Measurements from ENCODE around the gene LPAR2. TPM values are rescaled to one million over a fixed set of nuclear protein-coding genes. Genes with fewer than 3 reads are reported as not detected.
"Not testable (repeated sequence)": the region's sequence is repeated elsewhere in the genome, so short reads cannot be mapped to it uniquely, and the experiment has no call there.

The LPAR2 gene
- total RNA-seq, 1 donor from 2014 or later, result 0.51 TPM

DNA sequence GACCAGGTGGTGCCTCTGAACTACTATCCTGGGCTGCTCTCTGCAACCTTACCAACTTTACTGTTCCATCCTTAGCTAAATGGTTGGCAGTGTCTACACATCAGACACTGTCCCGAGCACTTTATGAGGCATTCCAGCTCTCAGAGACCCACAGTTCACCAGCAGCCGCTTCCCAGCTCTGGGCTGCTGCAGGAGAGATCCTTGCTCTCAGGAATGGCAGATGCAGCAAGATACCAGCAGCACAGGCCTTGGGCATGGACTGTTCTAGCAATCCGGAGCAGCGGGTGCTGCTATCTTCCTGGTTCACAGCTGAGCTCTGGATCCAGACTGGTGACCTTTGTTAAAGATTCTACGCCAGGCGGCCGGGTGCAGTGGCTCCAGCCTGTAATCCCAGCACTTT lies 3.3 kb upstream of the LPAR2 start:
- DNase-seq (ENCODE audit: low read depth in 2 of 2), result no peak

DNA sequence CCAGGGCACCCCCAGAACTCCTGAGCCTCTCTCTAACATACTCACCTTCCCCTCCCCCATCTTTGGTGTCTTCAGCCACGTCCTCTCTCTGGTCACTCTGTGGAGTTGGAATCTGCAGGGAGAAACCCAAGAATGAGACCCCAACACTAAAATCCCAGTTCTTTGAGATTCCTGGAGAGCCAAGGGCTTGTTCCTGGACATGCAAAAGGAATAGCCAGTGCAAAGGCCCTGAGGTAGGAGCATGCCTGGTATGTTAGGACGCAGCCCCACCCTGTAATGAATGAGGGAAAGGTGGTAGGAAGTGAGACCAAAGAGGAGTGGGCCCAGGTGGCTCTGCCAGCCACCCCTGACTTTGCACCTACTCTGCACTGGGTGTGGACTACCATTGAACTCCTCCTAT lies 2.4 kb upstream of the LPAR2 start:
- no peak for DNase-seq (ENCODE audit: low read depth in 2 of 2)

DNA sequence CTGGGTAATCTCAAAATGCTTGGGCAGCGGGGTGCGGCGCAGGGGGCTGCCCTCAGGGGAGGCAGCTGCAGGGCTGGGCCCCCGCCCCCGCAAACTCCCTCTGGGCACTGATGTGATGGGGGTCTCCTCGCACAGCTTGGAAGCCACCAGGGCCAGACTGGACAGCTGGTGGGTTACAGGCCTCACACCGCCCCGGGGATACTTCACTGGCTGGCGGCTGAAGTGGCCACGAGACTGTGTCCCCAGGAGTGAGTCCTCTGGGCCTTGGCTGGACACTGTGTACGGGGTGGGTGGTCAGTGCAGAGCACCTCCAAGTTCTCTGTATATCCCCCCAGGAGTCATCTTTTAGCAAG lies 2.0 kb upstream of the LPAR2 start:
- no peak for DNase-seq (ENCODE audit: low read depth in 2 of 2)

DNA sequence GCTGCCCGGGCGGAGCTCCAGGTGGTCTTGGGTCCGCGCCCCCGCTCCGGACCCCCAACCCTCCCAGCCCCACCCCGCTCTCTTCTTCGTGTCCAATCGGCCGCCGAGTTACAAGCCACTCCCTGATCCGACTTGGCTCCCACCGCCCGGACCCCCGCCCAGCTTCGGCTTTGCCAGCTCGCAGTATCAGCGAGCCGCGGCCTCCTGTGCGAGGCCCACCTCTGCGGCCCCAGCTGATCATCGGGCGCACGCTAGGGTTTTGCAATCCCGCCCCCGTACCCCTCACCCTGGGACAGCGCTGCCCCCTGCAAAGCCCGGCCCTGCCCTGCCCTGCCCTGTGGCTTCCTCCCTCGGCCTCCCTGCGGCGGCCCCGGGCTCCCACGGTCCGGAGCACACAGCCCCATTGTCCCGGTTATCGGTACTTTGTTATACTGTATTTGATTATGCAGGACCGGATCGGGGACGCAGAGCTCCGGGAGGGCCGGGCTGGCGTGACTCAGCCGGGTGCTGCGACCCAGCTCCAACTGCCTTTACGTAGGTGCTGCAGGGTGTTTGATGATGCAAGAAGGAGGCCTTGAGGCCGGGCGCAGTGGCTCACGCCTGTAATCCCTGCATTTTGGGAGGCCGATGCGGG lies 598 bp upstream of the LPAR2 start:
- DNase-seq (ENCODE audit: low read depth in 2 of 2), result no peak

DNA sequence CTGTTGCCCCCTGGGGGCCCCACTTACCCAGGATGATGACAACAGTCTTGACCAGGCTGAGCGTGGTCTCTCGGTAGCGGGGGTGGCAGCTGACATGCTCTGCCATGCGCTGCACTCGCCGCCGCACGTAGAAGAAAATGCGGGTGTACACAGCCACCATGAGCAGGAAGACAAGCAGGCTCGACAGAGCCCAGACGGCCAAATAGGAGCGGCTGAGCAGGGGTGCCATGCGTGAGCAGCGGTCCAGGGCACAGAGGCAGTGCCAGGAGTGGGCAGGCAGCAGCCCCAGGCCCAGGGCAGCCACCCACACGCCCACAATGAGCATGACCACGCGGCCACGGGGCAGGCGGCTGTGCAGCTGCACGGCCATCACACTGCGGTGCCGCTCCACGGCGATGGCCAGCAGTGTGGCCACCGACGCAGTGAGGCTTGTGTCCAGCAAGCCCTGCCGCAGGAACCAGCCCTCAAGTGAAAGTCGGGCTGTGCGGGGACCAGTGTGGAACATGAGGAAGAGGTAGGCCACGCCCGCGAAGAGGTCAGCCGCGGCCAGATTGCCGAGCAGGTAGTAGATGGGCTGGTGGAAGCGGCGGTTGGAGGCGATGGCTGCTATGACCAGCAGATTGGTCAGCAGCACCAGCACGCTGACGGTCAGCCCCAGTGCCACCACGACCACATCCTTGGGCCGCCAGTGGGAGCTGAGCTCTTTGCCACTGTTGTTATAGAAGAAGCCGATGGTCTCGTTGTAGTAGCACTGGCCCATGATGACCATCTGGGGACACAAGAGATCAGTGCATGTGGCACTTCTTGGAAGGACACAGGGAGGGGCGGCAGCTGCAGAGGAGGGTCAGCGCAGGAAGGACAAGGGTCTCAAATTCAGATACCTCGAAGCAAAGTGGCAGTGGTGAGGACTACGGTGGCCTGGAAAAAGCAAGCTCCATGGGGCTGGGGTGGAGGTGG lies 1.2 kb downstream of the LPAR2 start:
- DNase-seq (ENCODE audit: low read depth in 2 of 2), result no peak

DNA sequence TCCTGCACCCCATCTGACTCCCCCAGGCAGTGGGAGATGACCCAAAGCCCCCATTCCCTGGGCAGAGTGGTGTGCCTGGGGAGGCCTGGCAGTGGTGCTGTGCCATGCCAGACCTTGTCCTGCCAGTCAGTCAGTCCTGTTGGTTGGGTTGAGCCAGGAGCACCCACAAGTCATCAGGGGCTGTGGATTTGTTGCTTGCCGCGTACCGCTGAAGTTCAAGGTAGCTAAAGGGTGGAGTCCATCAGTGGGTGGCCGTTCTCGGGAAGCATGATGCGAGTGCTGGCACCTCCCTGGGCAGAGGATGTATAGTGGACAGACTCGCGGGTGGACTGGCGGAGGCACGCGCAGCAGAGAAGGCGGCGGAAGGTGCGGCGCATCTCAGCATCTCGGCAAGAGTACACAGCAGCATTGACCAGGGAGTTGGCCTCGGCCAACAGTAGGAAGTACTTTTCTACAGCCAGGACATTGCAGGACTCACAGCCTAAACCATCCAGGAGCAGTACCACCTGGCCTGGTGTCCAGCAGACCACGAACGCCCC lies 3.9 kb downstream of the LPAR2 start:
- no peak for DNase-seq (ENCODE audit: low read depth in 2 of 2)

DNA sequence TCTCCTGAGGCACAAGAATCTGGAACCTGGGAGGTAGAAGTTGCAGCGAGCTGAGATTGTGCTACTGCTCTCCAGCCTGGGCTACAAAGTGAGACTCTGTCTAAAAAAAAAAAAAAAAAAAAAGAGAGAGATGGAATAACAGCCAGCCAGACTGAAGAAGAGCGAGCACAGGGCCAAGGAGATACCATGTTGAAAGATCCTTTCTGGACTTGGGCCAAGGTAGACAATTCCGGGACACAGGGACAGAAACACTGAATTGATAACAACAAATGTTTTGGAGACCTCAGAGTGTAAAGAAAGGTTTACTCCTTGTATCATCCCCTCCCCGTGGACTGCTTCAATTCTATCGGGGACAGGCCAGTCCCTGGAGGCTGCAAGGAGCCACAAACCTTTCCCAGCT lies 4.6 kb downstream of the LPAR2 start:
- no peak for DNase-seq (ENCODE audit: low read depth in 2 of 2)

DNA sequence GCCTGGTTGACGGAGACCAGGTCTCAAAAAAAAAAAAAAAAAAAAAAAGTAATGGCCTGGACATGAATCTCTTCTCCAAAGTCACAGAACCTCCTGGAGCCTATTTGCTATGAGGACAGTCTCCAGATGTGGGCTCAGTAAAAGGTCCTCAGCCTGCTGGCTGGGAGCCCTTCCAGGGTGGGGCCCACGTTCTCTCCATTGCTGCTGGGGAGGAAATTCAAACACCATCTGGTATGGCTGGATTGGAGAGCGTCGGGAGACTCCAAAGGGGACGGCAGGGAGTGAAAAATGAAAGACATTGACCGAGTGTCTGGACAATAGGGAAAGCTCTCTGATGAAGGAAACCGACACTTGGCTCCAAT lies 8.2 kb downstream of the LPAR2 start:
- DNase-seq (ENCODE audit: low read depth in 2 of 2), result no peak

DNA sequence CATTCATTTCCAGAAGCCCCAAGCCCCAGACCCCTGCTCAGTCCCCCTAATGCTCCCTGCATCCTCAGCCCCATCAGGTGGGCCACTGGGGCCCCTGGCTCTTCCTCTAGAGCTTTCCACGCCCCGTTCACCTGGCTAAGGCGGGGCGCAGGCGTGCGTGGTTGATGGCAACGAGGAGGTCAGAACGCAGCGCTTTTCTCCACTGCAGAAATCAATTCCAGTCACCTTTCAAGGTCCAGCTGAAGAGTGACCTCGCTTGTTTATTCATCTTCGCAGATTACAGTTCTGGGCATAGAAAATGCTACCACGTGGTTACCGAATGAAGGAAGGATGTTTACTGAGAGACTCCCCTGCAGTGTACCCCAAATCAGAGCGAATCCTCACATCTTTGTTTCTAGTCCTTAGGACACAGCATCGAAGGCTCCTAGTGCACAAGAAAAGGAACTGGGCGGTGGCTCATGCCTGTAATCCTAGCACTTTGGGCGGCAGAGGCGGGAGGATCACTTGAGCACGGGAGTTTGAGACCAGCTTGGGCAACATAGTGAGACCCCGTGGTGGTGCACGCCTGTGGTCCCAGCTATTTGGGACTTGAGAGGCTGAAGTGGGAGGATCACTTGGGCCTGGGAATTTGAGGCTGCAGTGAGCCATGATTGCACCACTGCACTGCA lies 8.7 kb downstream of the LPAR2 start:
- DNase-seq (ENCODE audit: low read depth in 2 of 2), result no peak

DNA sequence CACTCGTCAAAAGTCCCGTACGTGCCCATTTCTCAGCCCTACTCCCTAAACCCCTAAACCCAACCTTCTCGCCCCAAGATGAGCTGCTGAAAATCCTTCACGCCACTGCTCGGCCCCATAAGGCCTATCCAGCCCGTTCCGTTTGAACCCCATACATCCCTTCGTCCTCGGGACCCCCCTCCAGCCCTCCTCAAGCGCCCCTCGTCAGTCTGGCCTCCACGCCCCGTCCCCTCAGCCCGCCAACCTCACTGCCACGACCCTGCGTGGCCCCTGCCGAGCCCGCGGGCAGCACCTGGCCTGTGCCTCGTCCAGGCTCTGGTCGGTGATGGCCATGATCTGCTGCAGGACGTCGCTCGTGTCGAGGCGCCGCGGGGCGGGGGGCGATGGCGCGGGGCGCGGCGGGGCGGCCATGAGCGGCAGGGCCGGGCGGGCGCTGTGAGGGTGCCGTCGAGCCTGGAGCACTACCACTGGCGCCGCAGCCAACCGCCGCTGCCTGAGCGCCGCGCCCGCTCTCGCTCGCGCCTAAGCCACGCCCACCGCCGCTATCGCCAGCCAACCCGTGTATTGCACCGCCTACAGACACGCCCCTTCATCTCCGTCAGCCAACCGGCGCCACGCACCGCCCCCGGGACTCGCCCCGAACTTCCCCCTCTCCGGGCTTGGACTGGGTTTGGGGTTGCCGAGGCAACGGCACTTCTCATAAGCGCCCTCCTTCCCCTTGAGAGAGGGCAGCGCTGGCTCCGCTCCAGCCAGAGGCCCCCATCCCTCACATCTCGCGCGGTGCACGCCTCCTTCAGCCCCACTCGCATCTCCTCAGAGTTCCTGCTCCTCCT lies 9.6 kb downstream of the LPAR2 start, which contains the start of gene PBX4:
PBX4 (minus strand) TSS at position 469 of the 833 bp plus-strand sequence; CDS start at position 411, 58 bp downstream.
- peak; percentile 17 to 69 for DNase-seq (ENCODE audit: low read depth in 2 of 2)

DNA sequence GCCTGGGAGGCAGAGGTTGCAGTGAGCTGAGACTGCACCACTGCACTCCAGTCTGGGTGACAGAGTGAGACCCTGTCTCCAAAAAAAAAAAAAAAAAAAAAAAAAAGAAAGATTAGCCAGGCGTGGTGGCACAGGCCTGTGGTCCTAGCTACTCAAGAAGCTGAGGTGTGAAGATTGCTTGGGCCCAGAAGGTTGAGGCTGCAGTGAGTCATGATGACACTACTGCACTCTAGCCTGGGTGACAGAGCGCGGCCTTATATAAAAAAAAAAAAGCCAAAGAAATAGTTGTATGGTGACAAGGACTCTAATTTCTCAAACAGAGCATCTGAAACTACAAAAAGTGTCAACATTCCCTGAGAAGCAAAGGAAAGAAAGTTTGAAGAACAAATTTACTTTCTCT lies 12.9 kb downstream of the LPAR2 start:
- no peak for DNase-seq (ENCODE audit: low read depth in 2 of 2)

DNA sequence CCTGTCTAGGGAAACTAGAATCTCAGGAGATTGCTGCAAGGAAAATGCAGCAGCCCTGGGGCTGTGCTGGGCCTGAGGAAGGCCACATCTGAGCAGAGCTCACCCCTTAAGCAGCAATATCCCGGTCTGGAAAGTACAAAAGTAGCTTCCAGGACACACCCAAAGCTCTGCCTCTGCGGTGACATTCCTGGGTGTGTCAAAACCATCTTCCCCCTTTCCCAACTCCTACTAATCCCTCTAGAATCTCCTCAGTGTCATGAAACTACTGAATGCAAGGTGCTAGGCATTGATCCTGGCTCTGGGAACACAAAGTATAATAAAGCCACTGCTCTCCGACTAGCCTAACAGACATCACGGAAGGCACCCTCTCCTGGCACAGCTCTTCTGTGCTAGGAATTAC lies 14.5 kb downstream of the LPAR2 start:
- no peak for DNase-seq (ENCODE audit: low read depth in 2 of 2)

DNA sequence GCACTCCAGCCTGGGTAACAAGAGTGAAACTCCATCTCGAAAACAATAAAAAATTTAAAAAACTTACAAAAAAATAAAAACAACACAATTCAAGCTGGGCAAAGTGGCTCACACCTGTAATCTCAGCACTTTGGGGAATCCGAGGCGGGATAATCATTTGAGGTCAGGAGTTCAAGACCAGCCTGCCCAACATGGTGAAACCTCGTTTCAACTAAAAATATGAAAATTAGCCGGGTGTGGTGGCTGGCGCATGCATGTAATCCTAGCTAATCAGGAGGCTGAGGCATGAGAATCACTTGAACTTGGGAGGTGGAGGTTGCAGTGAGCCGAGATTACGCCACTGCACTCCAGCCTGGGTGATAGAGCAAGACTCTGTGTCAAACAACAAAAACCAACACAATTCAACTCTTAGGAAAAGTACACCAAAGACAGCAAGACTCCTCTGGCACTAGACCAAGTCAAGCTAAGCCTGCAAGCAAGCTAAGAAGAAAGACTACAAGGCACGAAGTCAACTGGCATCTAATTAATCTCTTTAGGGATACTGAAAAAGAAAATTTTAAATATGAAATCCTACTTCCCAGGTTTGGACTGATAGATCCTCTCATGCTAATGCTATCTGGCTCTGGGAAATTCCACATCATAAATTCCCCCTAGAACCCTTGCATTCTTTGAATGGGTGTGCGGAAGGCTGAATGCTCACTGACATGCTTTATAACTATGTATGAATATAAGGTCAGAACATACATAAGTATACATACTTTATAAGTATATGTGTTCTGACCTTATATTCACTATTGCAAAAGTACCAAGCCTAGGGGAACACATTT lies 17.4 kb downstream of the LPAR2 start:
- DNase-seq (ENCODE audit: low read depth in 2 of 2), result no peak

DNA sequence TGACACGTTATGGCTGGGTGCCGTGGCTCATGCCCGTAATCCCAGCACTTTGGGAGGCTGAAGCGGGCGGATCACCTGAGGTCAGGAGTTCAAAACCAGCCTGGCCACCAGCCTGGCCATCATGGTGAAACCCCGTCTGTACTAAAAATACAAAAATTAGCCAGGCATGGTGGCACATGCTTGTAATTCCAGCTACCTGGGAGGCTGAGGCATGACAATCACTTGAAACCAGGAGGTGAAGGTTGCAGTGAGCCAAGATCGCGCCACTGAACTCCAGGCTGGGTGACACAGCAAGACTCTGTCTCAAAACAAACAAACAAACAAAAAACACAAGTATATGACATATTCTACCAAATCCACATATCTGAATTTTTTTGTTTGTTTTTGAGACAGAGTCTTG lies 21.3 kb downstream of the LPAR2 start:
- not testable (repeated sequence) for DNase-seq (ENCODE audit: low read depth in 2 of 2)

DNA sequence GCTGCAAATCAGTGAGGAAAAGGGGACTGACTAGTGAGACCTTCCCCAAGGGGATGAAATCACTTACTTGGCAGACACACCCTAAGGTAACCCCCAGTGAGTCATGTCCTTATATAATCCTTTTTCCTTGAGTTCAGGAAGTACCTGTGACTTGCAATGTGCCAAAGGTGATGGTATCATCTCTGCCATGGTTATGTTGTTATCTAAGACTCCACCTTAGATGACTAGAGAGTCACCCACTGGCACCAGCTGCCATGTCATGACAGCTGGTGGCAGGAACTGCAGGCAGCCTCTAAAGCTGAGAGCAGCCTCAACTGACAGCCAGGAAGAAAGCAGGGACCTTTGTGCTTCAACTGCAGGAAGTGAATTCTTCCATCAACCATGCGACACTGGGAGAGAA lies 22.0 kb downstream of the LPAR2 start:
- DNase-seq (ENCODE audit: low read depth in 2 of 2), result no peak

DNA sequence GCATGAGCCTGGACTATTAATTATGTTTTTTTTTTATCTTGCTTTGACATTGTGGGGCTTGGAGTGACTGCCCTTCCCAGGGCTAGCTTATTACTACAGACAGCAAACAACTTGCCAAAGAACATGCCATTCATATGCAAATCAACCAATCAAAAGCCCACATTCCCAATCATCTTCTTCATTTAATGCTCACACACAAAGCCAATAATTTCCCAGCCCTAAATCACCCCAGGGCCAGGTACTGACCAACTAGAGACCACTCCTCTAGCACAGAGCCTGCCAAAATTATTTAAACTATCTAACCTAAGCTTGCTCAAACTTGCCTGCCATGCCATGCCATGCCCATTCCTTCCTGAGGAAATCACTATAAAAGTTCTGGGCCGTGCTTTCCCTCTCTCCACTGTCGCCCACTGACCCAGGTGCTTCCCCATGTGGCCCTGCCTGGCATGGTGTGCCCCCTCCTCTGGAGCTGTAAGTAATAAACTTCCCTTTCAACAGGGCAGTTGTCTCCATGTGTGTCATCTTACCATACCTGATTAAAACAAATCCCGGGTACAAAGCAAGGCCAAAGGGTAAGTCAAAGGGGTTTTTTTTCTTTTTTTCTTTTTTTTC lies 25.2 kb downstream of the LPAR2 start:
- DNase-seq (ENCODE audit: low read depth in 2 of 2), result no peak

DNA sequence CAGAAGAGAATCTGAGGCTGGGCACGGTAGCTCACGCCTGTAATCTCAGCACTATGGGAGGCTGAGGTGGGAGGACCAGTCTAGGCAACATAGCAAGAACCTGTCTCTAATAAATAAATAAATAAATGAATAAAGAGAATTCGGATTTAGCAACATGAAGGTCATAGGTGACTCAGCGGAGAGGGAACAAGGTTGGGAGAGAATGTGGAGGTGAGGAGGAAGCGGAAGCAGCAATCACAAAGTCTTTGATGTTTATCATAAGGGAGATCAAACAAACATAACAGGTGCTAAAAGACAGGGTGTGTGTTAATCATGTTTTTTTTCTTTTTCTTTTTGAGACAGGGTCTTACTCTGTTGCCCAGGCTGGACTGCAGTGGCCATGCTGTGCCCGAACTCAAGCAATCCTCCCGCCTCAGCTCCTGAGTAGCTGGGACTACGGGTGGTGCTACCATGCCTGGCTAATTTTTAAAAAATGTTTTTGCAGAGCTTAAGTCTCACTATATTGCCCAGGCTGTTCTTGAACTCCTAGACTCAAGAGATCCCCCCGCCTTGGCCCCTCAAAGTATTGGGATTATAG lies 25.8 kb downstream of the LPAR2 start:
- no peak for DNase-seq (ENCODE audit: low read depth in 2 of 2)

DNA sequence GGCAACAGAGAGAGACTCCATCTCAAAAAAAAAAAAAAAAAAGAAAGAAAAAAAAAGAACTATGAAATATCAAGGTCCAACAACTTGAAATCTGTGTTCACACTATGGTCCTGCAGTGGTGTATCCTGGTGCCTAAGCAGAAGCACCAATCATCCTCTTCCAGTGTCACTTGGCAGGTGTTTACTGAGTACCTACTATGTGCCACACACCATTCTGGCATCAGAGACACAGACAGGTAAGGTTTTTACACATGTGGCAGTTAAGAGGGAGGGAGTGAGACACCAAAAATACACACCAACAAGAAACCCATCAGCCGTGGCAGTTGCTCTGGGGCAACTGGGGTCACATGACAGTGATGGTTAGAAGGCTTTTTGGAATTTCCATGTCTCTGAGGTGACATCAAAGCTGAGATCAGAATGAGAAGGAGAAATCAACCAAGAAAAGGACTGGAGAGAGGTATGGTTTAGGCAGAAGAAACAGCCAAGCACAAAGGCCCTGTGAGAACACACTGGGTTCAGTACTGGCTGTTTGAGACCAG lies 27.2 kb downstream of the LPAR2 start:
- DNase-seq (ENCODE audit: low read depth in 2 of 2), result no peak

DNA sequence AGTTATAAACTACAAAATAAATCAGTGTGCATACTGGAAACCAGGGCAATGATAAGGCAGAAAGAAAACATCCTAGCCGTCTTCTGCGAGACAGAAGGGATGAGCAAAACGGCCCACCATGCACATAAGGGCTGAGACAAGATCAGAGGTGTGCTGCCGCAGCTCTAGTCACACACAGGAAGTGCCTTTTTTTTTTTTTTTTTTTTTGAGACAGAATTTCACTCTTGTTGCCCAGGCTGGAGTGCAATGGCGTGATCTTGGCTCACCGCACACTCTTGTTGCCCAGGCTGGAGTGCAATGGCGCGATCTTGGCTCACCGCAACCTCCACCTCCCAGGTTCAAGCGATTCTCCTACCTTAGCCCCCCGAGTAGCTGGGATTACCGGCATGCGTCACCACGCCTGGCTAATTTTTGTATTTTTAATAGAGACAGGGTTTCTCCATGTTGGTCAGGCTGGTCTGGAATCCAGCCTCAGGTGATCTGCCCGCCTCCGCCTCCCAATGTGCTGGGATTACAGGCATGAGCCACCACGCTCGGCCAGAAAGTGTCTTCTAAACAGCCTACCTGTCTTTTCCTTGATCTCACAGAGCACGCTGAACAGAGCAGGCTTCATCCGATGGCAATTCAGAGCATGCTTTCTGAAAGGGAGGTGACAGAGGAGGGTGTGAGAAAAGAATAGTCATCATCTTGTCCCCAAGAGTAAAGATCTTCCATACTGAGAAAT lies 29.1 kb downstream of the LPAR2 start:
- DNase-seq (ENCODE audit: low read depth in 2 of 2), result not testable (repeated sequence)
